22Rv1 (cell line): ENCODE measurements around the gene SENP3.

Experiments used
- CTCF ChIP-seq: fragments of 450-650 bp; IDR thresholded peaks from 2 replicates; pipeline ENCODE4 v1.5.1; 2017; ENCODE audit warnings: mild to moderate bottlenecking
- ZFX ChIP-seq: fragments of 450-650 bp; IDR thresholded peaks from 2 replicates; pipeline ENCODE4 v1.6.1; 2017; ENCODE audit warnings: antibody characterized with exemption, borderline replicate concordance

- TF ChIP-seq CTCF (no peak), ZFX (no peak)
Measured at GRCh38 chr17:7538050-7538449, 23.7 kb upstream of the SENP3 start.
